Peyer's patch (tissue), 4 donors: ENCODE data around the gene SMAD9.

ENCODE experiments used
- POLR2A ChIP-seq, 2 donors: fragments of 450-650 bp; IDR thresholded peaks; one replicate each; pipeline ENCODE4 v1.5.1; 2017; ENCODE audit warnings: antibody characterized with exemption in 2 of 2, mild to moderate bottlenecking in 2 of 2, moderate library complexity in 2 of 2
- TF ChIP-seq, protein P1 (sequence below), 6 experiments: fragments of 450-650 bp in 4 of 6; fragments of 200-600 bp in 2 of 6; sonication (generic) in 1 of 6; IDR thresholded peaks; one replicate each; pipeline ENCODE4 v1.5.1; 2017 to 2019; ENCODE audit warnings: antibody characterized with exemption in 6 of 6, mild to moderate bottlenecking in 3 of 6, moderate library complexity in 1 of 6

GRCh38 chr13:36885901-36886300 is 34.1 kb downstream of the SMAD9 start:
- TF ChIP-seq, protein P1, sequence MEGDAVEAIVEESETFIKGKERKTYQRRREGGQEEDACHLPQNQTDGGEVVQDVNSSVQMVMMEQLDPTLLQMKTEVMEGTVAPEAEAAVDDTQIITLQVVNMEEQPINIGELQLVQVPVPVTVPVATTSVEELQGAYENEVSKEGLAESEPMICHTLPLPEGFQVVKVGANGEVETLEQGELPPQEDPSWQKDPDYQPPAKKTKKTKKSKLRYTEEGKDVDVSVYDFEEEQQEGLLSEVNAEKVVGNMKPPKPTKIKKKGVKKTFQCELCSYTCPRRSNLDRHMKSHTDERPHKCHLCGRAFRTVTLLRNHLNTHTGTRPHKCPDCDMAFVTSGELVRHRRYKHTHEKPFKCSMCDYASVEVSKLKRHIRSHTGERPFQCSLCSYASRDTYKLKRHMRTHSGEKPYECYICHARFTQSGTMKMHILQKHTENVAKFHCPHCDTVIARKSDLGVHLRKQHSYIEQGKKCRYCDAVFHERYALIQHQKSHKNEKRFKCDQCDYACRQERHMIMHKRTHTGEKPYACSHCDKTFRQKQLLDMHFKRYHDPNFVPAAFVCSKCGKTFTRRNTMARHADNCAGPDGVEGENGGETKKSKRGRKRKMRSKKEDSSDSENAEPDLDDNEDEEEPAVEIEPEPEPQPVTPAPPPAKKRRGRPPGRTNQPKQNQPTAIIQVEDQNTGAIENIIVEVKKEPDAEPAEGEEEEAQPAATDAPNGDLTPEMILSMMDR (IDR thresholded peaks at IDR 0.05), result no peak
- TF ChIP-seq POLR2A (IDR thresholded peaks at IDR 0.05), result no peak
